Karpas-422 (cell line): Measurements from ENCODE around the gene NUDCD3. TPM values are rescaled to one million over a fixed set of nuclear protein-coding genes. Genes with fewer than 3 reads are reported as not detected.

Source experiments
- DNase-seq: peaks from one replicate; pipeline ENCODE4 v3.0.0-alpha.2; 2015
- H2AFZ ChIP-seq: fragments of 200-600 bp; sonication (generic); 2 replicates; pipeline ENCODE4 v1.6.1; 2014; ENCODE audit warnings: antibody characterized with exemption, low read length, mixed read lengths
- H3K27ac ChIP-seq: fragments of 200-600 bp; sonication (generic); 2 replicates; pipeline ENCODE4 v1.5.1; 2014; ENCODE audit warnings: mild to moderate bottlenecking, low read length, moderate library complexity
- H3K27me3 ChIP-seq: fragments of 200-600 bp; sonication (generic); 2 replicates; pipeline ENCODE4 v1.6.1; 2014; ENCODE audit warnings: low read length, mixed read lengths
- H3K36me3 ChIP-seq: fragments of 200-600 bp; sonication (generic); 2 replicates; pipeline ENCODE4 v1.6.1; 2014; ENCODE audit warnings: low read length, mixed read lengths; ENCODE audit not compliant: insufficient read depth
- H3K4me1 ChIP-seq: fragments of 200-600 bp; sonication (generic); 2 replicates; pipeline ENCODE4 v1.6.1; 2014; ENCODE audit warnings: mild to moderate bottlenecking, low read length, mixed read lengths
- H3K4me2 ChIP-seq: fragments of 200-600 bp; sonication (generic); 2 replicates; pipeline ENCODE4 v1.6.1; 2014; ENCODE audit warnings: low read length, low read depth, mild to moderate bottlenecking; ENCODE audit not compliant: poor library complexity, severe bottlenecking
- H3K4me3 ChIP-seq: fragments of 200-600 bp; sonication (generic); 2 replicates; pipeline ENCODE4 v1.5.1; 2014; ENCODE audit warnings: mild to moderate bottlenecking, antibody characterized with exemption, low read length, mixed read lengths
- H3K79me2 ChIP-seq: fragments of 200-600 bp; sonication (generic); 2 replicates; pipeline ENCODE4 v1.6.1; 2014; ENCODE audit warnings: mild to moderate bottlenecking, low read length, mixed read lengths
- H3K9ac ChIP-seq: fragments of 200-600 bp; sonication (generic); 2 replicates; pipeline ENCODE4 v1.6.0; 2014; ENCODE audit warnings: low read length
- H3K9me2 ChIP-seq: fragments of 200-600 bp; sonication (generic), shearing (Covaris generic); replicated peaks from 2 replicates; pipeline ENCODE4 v1.6.0; 2014; ENCODE audit warnings: mild to moderate bottlenecking, low read length, moderate library complexity; ENCODE audit not compliant: insufficient read depth
- H3K9me3 ChIP-seq: fragments of 300-700, 200-600 bp; sonication (generic); 2 replicates; pipeline ENCODE4 v1.6.1; 2014; ENCODE audit warnings: low read length, mixed read lengths
- H4K20me1 ChIP-seq: fragments of 200-600 bp; sonication (generic); 2 replicates; pipeline ENCODE4 v1.6.1; 2014; ENCODE audit warnings: mild to moderate bottlenecking, antibody characterized with exemption, low read length, low read depth; ENCODE audit not compliant: insufficient read depth
- total RNA-seq: library from RNA; depleted of rRNA; stranded (reverse); fragments of >200 nt; shearing (Covaris generic); gene quantifications from 2 replicates; pipeline ENCODE4 v1.2.3, GENCODE V29; 2014; ENCODE audit warnings: low replicate concordance

NUDCD3 gene
- total RNA-seq, 1 experiment from 2014 or later, result 56.1 TPM

DNA sequence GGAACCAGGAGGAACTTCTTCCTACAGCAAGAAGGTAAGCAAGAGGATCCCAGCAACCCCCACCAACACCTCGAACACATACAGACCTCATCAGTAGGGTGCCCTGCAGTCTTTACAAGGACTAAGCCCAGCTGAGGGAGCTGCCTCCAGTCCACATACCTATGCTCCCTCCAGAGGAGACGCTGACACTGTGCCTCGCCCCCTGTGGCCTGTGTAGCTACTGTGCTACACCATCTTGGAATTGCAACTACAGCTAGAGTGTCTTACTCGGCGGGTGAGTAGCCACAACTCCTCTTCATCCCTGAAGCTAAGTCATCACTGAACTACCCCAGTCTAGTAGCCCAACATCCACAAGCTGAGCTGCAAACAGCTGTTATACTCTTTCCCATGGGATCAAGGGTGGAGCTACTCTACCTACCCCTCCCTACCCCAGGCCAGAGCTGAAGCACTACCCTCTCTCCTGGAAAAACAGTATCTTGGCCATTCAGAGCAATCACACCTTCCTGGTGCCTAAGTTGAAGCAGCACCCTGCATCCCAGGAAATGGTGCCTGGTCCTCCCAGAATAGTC, 122.9 kb downstream of the NUDCD3 start:
- Histone ChIP-seq H3K27ac (no peak overlapping the region), H3K4me1 (no peaks in the 10 kb centered on the region), H3K79me2 (no peaks in the 10 kb centered on the region), H3K9me3 (no peaks in the 10 kb centered on the region), H4K20me1 (no peaks in the 10 kb centered on the region), H3K4me3 (no peak overlapping the region), H3K9me2 (no peaks in the 10 kb centered on the region), H3K27me3 (no peaks in the 10 kb centered on the region), H3K9ac (no peak overlapping the region), H2AFZ (no peak overlapping the region), H3K36me3 (no peaks in the 10 kb centered on the region), H3K4me2 (no peak overlapping the region)
- no peak for DNase-seq

DNA sequence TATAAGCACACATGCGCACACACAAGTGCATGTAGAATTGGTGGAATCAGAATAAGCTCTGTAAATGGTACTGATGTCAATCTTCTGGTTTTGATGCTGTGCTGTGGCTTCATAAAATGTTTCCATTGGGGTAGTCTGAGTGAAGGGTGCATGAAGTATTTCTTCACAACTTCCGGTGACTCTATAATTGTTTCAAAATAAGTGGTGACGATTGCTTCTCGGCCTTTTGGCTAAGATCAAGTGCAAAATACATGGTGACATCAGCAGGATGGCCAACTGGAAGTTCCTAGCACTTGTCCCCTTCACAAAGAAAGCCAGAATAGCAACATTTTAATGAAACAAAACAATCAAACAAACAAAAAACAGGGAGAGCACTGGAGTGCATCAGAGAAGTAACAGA, 123.5 kb downstream of the NUDCD3 start:
- no peak for DNase-seq
- no peaks in the 10 kb centered on the region for H3K27me3 ChIP-seq
- H3K4me3 ChIP-seq, result no peak overlapping the region
- no peak overlapping the region for H3K27ac ChIP-seq
- no peak overlapping the region for H3K9ac ChIP-seq
- no peaks in the 10 kb centered on the region for H4K20me1 ChIP-seq
- no peak overlapping the region for H3K4me2 ChIP-seq
- no peaks in the 10 kb centered on the region for H3K36me3 ChIP-seq
- no peaks in the 10 kb centered on the region for H3K4me1 ChIP-seq
- H3K9me2 ChIP-seq, result no peaks in the 10 kb centered on the region
- no peak overlapping the region for H2AFZ ChIP-seq
- no peaks in the 10 kb centered on the region for H3K79me2 ChIP-seq
- no peaks in the 10 kb centered on the region for H3K9me3 ChIP-seq

- H3K27ac ChIP-seq, result no peak overlapping the region
- no peaks in the 10 kb centered on the region for H3K9me3 ChIP-seq
- no peak overlapping the region for H2AFZ ChIP-seq
- no peak overlapping the region for H3K9ac ChIP-seq
- 0 out of 2 replicates have a peak, but pooled peaks cover under 1% of the 10 kb centered on the region for H3K4me1 ChIP-seq
- H3K9me2 ChIP-seq, result no peaks in the 10 kb centered on the region
- no peaks in the 10 kb centered on the region for H3K79me2 ChIP-seq
- H3K27me3 ChIP-seq, result 0 out of 2 replicates have a peak, but pooled peaks cover 3% of the 10 kb centered on the region
- no peaks in the 10 kb centered on the region for H4K20me1 ChIP-seq
- no peak for DNase-seq
- H3K36me3 ChIP-seq, result no peaks in the 10 kb centered on the region
- H3K4me3 ChIP-seq, result no peak overlapping the region
- H3K4me2 ChIP-seq, result no peak overlapping the region
These were observed 136.8 kb downstream of the NUDCD3 start for GRCh38 chr7:44353668-44354067.

DNA sequence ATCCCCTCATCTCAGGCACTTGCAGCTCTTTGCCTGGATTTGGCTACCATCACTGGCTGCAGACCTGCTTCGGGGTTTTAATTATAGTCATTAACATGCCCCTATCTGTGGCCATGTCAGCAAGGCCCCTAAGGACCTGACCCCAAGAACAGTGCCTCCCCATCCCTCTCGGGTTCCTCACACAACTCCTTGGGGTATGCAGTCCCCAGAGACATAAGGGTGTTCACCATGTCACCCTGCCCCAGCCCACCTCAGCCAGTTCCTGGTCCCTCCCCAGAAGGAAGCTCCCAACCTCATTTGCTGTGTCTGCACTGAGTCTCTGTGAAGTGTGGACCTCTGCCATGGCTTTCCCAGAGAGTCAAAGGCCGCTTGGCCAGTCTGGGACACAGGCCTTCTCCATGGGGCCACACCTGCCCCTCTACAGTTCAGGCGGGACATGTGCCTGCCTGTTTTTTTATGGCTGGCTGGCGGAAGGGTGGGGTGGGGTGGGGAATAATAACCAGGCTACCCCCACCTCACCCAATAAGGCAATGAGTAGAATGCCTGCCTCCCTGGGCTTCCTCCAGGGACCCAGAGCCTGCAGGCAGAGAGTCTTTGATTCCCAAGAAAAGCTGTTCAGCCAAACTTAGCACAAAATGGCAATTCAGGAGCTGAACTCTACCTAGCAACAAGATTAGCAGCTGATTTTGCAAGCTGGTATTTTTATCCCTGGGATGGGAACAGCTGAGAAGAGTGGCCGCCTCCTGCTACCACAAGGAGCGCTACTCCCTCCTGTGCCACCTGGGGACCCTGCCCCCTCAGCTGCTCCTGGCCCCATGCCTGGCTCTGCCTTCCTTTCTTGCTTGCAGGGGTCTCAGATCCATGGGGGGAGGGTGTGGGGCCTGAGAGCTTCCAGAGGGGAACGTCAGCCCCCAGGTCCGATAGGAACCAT, 141.3 kb downstream of the NUDCD3 start:
- Histone ChIP-seq H3K79me2 (no peaks in the 10 kb centered on the region), H4K20me1 (no peaks in the 10 kb centered on the region), H3K4me3 (no peak overlapping the region), H3K9me3 (no peaks in the 10 kb centered on the region), H3K4me1 (0 out of 2 replicates have a peak, but pooled peaks cover 2% of the 10 kb centered on the region), H3K27me3 (peaks cover 5% of the 10 kb centered on the region; the same call in 1 of the 2 replicates), H3K9me2 (no peaks in the 10 kb centered on the region), H3K36me3 (no peaks in the 10 kb centered on the region), H3K4me2 (no peak overlapping the region), H3K9ac (no peak overlapping the region), H3K27ac (no peak overlapping the region), H2AFZ (0 out of 2 replicates have a peak overlapping the region, but pooled peaks have one; percentile 41)
- no peak for DNase-seq

- Histone ChIP-seq H3K79me2 (no peaks in the 10 kb centered on the region), H3K4me3 (no peak overlapping the region), H3K27me3 (peaks cover 5% of the 10 kb centered on the region; the same call in 1 of the 2 replicates), H3K4me2 (no peak overlapping the region), H3K9me3 (no peaks in the 10 kb centered on the region), H3K27ac (no peak overlapping the region), H3K9ac (no peak overlapping the region), H2AFZ (0 out of 2 replicates have a peak overlapping the region, but pooled peaks have one; percentile 41), H3K9me2 (no peaks in the 10 kb centered on the region), H3K36me3 (no peaks in the 10 kb centered on the region), H4K20me1 (no peaks in the 10 kb centered on the region), H3K4me1 (0 out of 2 replicates have a peak, but pooled peaks cover 2% of the 10 kb centered on the region)
- peak; percentile 76 for DNase-seq
These were observed 142.2 kb downstream of the NUDCD3 start for GRCh38 chr7:44348300-44348699.

DNA sequence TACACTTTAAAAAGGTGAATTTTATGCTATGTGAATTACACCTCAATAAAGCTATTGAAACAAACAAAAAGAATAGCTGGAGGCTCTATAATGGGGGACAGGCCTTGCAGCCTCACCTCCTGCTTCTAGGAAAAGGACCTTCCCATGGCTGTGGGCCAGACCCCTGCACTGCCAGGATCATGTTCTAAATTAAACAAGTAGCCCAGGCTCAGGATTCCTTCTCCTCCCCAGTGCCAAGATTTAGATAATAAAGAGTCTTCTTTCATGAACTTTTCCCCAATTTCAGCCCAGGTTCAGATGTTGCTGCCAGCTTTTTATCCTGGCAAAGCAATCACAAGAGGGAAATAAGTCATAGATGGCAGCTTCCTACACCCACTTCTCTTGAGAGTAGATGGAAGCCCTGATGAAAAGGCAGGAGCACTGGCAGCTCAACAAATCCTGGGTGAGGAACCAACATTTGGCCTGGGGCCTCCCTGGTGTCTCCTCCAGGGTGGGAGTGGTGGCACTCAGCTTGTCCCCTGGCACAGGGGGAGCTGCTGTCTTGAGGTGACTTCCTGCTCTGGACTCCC, 142.8 kb downstream of the NUDCD3 start:
- Histone ChIP-seq H2AFZ (no peak overlapping the region), H3K9me2 (no peaks in the 10 kb centered on the region), H3K4me1 (0 out of 2 replicates have a peak, but pooled peaks cover 2% of the 10 kb centered on the region), H3K4me3 (no peak overlapping the region), H3K36me3 (no peaks in the 10 kb centered on the region), H3K27ac (no peak overlapping the region), H3K9me3 (no peaks in the 10 kb centered on the region), H4K20me1 (no peaks in the 10 kb centered on the region), H3K27me3 (peaks cover 5% of the 10 kb centered on the region; the same call in 1 of the 2 replicates), H3K79me2 (no peaks in the 10 kb centered on the region), H3K4me2 (no peak overlapping the region), H3K9ac (no peak overlapping the region)
- DNase-seq, result no peak

DNA sequence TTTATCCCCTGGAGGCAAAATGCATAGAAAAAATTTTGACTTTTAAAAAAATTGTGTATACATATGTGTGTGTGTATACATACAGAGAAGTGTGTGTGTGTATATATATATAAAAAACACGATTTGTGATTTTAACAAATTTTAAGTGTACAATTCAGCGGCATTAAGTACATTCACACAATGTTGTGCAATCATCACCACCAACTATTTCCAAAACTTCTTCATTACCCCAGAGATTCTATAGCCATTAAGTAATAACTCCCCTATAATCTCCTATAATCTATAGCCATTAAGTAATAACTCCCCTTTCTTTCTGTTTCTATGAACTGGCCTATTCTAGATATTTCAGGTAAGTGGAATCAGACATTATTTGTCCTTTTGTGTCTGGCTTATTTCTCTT, 144.4 kb downstream of the NUDCD3 start:
- Histone ChIP-seq H2AFZ (no peak overlapping the region), H3K36me3 (no peaks in the 10 kb centered on the region), H3K9ac (no peak overlapping the region), H4K20me1 (no peaks in the 10 kb centered on the region), H3K79me2 (no peaks in the 10 kb centered on the region), H3K4me1 (0 out of 2 replicates have a peak, but pooled peaks cover 2% of the 10 kb centered on the region), H3K4me2 (no peak overlapping the region), H3K9me2 (no peaks in the 10 kb centered on the region), H3K4me3 (no peak overlapping the region), H3K9me3 (no peaks in the 10 kb centered on the region), H3K27me3 (peaks cover 5% of the 10 kb centered on the region; the same call in 1 of the 2 replicates), H3K27ac (no peak overlapping the region)
- DNase-seq, result no peak

GRCh38 chr7:44341401-44341800, 149.1 kb downstream of the NUDCD3 start:
- Histone ChIP-seq H3K9ac (no peak overlapping the region), H3K4me1 (no peaks in the 10 kb centered on the region), H3K4me2 (no peak overlapping the region), H3K9me2 (no peaks in the 10 kb centered on the region), H2AFZ (no peak overlapping the region), H3K27ac (no peak overlapping the region), H3K36me3 (no peaks in the 10 kb centered on the region), H3K27me3 (peaks cover 3% of the 10 kb centered on the region; the same call in 1 of the 2 replicates), H3K79me2 (no peaks in the 10 kb centered on the region), H3K9me3 (no peaks in the 10 kb centered on the region), H4K20me1 (no peaks in the 10 kb centered on the region), H3K4me3 (no peak overlapping the region)
- no peak for DNase-seq
